ENCODE measurements around the gene GARNL3.

DNA sequence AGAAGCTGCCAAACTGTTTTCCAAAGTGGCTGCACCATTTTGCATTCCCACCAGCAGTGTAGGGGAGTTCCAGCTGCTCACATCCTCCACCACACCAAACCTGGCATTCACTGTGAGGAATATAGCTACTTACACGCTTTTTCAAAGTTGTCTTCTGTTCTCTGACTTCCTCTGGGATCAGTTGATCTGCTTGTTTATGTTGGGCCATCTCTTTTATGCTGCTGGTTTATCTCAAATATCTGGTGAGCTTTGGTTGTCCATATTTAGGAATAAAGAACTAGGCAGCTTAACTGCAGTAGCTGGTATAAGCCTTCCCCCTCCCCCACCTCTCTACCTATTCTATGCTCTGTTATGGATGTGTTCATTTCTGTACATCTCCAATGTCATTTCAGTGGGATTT, 151.1 kb downstream of the GARNL3 start:
- TF ChIP-seq EZH2phosphoT487 (IDR thresholded peaks at IDR 0.05; ENCODE audit: borderline replicate concordance, low read length), result no peak
- TF ChIP-seq, protein P1, sequence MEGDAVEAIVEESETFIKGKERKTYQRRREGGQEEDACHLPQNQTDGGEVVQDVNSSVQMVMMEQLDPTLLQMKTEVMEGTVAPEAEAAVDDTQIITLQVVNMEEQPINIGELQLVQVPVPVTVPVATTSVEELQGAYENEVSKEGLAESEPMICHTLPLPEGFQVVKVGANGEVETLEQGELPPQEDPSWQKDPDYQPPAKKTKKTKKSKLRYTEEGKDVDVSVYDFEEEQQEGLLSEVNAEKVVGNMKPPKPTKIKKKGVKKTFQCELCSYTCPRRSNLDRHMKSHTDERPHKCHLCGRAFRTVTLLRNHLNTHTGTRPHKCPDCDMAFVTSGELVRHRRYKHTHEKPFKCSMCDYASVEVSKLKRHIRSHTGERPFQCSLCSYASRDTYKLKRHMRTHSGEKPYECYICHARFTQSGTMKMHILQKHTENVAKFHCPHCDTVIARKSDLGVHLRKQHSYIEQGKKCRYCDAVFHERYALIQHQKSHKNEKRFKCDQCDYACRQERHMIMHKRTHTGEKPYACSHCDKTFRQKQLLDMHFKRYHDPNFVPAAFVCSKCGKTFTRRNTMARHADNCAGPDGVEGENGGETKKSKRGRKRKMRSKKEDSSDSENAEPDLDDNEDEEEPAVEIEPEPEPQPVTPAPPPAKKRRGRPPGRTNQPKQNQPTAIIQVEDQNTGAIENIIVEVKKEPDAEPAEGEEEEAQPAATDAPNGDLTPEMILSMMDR (conservative IDR thresholded peaks at IDR 0.05; ENCODE audit: low read depth, low read length), result no peak

Measured in PC-3 (cell line).